Dermis microvascular lymphatic vessel endothelial cell (primary cell): ENCODE results near the gene GPC6. TPM values are rescaled to one million over a fixed set of nuclear protein-coding genes. Genes with fewer than 3 reads are reported as not detected.
A peak's percentile ranks its signal among the peaks of the same experiment; 100 is the strongest.

Source experiments
- DNase-seq, 2 donors: peaks; one replicate each; pipeline versions ENCODE4 v3.0.0 to v3.0.0-alpha.2; 2010; ENCODE audit warnings: low read depth in 2 of 2
- total RNA-seq: library from RNA; depleted of rRNA; stranded (reverse); fragments of >200 nt; gene quantifications from 2 replicates; pipeline ENCODE4 v1.2.1, GENCODE V29; 2014

The GPC6 gene
- total RNA-seq, 1 donor from 2014 or later, result under 0.01 TPM

DNA sequence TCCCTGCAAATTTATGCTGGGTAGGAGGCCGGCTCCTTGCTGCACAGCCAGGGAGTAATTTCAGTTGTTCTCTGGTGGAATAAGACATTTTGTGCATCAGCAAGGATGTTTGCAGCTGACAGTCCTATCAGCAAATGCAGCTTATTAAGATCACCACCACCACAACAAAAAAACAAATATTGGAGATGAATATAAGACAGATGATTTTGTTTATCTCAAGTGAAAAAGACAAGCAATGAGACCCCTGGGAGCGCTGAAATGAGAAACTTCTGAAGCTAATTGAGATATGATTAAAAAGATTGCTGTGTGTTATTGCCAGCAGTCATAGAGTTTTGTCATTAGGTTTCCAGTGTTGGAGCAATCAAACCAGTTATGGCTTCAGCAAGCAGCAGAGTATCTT is 505.6 kb downstream of the GPC6 start:
- no peak for DNase-seq

DNA sequence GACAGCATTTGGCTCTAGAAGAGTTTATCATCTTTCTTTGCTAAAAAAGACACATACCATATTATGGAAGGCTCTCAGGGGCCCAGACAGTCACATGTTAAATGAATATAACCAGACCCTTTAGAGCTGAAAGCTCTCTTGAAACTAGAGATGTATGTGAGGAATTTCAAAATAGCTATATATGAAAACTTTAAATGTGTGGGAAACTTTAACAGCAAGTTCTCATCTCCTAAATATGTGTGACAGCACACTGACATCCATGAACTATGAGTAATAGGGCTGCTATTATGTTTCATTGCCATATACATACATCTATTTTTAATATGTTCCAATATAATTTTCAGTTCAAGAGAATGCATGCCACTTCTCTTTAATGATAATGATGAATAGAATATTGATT is 509.5 kb downstream of the GPC6 start:
- DNase-seq, result no peak

DNA sequence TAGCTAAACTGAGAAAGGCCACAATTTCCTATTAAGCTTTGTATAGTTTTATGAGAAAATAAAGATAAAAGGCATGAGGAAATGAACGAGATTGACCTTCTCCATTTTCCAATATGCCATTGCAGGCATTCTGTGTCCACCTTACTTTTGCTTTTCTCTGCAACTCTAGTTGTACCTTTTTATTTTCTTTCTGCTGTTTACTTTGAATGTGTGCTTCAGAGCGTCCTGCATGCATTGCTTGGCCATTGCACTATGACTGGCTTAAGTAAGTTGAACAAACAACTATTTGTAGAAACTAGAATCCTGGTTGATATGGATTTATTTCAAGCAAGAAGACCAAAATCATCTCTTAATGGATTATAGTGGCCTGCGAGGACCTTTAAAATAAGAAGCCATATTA is 510.3 kb downstream of the GPC6 start:
- DNase-seq, result no peak

DNA sequence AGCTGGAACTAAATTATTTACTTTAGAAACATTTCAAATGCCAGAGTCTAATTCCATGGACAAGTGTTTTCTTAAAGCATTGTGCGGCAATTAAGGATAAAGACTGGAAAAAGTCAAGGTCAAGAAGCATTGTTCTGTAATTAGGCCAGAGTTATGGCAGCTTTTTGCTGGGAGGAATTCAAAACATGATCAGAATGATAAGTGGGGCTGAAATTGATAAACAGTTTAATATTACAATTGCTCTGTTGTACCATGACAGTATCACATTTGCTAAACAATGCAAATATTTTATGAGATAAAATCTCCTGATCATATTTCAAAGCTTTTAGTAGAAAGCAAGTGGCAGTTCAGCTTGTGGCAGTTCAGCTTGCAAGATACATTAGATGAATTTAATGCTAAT is 513.7 kb downstream of the GPC6 start:
- no peak for DNase-seq

DNA sequence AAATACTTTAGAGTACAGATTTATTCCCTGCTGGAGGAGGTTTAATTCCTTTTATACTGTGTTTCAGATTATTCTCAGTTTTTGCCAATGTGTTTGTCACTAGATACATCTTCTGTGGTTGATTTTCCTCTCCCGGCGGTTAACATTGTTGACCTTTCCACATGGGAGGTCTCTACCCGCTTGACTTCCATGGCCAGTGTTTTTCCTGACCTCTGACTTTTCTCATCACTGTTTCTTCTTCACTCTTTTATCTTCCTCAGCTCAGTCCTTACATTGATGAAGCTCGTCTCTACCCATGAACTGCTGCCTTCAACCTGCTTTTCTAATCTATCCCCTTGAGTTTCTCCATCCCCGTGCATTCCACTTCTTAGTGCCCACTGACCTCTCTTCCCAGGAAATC is 517.4 kb downstream of the GPC6 start:
- no peak for DNase-seq

DNA sequence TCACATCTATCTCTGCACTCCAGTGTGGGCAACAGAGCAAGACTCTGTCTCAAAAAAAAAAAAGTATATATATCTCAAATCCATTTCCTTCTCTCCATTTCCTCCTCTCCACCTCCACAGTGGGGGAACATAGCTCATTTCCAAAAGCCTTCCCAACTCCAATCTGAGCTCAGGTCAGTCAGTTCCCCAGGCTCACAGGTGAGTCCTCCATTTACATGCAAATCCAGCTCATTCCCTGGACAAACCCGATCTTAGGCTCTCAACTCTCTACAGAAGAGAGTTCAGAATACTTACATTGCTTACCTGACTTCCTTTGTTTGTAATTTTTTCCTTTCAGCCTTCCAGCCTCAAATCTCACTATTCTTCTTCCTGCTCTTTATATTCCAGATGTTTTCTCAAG is 518.3 kb downstream of the GPC6 start:
- no peak for DNase-seq

DNA sequence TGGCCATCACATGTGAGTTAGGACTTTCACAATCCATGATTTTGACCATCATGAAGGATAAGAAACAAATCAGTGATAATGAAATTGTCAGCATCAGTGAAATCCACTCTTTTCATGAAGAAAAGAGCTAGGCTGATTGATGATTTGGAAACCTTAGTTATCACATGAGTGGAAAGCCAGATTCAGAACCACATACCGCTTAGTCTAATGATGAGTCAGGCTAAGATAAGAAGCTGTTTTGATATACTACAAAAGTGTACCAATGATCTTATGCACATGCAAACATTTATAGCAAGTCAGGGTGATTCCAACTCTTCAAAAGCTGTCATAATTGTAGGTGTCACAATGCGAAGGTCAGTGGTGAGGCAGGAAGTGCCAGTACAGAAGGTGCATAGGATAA is 519.3 kb downstream of the GPC6 start:
- no peak for DNase-seq

DNA sequence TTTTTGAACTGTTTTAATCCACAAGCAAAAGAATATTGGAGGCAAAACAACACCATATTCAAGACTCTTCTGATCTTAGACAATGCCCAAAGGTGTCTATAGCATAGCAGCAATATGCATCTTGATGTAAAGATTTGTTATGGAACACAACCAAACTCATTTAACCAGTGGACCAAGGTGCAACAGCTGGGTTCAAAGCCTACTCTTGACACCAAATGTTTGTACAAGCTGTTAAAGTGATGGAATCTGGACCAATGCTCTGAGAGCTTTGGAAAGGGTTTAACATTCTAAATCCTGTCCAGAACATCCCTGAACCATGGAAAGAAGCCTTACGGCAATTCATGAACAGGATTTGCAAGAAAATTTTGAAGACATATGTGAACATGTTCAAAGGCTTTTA is 520.0 kb downstream of the GPC6 start:
- DNase-seq, result no peak

DNA sequence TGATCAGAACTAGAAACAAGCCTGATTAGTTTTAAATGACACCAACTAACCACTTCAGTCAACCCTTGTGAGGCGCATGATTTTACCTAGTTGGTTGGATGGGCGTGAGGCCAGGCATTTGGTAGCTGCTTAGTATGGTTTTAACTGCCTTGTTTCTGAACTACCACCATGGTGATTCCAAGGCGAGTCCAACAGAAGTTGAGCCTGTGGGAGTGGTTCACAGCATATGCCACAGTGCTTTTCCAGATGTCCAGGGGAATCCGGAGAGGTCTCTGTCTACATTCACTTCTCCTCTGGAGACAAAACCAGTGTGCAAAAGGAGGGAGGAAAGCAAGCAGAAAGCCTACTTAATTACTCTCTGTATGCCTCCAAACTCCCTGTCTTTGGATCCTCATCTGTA is 524.1 kb downstream of the GPC6 start:
- no peak for DNase-seq

DNA sequence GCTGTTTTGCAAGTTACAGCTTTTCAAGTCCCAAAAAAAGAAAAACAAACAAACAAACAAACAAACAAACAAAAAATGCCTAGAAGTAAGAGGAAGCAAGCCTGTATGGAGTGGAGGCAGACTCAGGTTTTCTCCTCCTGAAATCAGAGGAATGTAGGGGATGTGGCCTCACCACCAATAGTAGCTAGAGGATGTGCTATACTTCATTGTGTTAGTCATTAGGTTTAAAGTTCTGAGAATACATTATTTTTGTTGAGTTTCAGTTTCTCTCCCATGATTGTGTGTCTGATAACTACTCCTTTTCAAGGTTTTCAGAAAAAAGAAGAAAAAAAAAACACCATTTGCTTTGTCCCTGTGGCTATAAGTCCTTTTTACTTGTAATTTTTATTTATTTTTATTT is 524.5 kb downstream of the GPC6 start:
- DNase-seq, result no peak

DNA sequence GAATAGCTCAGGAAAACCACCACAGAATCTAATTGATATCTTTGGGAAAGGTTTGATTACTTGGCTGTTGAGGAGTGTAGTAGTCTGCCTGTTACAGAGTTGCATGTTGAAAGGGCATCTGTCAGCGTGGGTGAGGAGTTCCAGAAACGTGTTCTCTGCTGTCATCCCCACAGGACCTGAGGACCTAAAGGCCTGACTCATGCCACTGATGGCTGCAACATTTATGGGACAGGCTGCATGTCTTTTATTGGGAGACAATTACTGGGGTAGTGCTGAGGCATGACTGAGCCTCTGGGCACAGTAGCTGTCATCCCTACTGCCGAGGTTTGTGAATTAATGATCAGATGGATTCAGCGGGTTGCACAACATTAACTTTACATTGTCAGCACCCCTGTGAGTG is 525.9 kb downstream of the GPC6 start:
- DNase-seq, result no peak

DNA sequence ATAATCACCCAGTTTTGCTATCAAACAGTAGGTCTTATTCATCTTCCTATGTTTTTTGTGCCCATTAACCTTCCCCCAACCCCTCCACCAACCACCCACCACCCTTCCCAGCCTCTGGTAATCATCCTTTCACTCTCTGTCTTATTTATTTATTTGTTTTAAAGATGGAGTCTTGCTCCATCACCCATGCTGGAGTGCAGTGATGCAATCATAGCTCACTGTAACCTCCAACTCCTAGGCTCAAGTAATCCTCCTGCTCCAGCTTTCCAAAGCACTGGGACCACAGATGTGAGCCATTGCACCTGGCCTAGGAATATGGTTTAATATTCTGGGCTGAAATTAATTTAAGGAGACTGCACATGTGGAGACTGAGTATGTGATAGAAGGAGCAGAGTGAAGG is 527.0 kb downstream of the GPC6 start:
- no peak for DNase-seq

DNA sequence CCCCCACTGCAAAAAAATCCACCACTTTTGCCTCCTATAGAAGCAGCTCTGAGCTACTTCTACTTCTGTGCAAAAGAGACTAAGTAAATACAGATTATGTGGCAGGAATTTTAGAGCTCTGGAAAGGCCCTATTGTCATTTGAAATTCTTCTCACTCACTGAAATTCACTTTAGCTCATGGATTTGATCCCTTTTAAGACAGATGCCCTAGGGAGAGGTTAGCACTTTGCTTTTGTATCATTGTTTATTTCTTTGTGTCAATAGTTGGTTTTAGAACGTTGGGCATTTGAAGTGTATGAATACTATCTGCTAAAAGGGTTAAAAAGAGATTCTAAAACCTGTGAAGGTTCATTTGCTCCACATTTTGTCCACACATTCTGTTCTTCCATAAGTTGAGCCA is 528.7 kb downstream of the GPC6 start:
- no peak for DNase-seq

DNA sequence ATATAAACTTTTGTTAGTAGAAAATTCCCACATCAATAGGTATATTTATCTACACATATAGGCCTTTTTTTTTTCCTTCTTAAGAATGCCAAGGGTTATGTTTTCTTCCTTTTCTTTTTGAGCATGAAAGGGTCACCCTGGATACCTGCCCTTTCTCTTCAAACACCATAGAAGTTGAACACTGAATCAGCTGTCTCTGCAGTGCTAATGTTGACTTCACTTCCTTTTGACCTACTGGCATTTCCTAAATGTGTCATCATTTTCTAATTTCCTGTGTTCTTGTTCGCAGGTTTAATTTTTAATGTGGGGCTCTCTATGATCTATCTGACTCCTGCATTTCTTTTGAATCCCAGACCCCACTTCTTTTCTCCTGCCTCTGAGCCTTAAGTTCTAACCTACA is 532.0 kb downstream of the GPC6 start:
- DNase-seq, result peak; percentile 12 to 30

DNA sequence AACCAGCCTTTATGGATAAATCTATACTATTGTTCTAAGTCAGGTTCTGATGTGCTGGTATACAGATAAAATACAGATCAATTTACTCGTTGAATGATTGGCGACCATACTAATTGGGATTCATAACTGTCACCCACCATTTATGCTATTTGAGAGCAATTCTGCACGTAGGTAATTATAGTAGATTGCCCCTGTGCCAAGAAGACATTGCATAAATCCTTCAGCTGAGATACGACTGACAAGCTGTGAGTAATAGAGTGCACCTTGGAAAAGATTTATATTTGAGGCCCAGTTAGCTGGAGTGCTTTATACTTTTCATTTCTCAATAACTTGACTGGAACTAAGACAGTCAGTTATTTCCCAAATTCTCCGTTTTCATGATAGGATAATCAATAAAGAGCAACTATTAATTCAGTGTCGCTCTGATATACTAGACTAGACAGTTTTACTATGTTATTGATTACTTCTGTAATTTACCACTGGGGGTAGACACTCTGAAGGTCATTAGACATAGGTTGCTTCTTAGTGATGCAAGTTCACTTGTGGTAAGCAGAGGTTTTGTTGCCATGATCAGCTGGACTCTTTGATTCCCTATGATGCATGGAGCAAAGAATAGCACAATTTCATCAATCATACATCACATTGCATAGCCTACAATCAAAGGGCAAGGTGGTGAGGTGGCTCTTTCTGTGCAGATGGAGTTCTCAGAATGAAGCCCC is 536.3 kb downstream of the GPC6 start:
- no peak for DNase-seq

DNA sequence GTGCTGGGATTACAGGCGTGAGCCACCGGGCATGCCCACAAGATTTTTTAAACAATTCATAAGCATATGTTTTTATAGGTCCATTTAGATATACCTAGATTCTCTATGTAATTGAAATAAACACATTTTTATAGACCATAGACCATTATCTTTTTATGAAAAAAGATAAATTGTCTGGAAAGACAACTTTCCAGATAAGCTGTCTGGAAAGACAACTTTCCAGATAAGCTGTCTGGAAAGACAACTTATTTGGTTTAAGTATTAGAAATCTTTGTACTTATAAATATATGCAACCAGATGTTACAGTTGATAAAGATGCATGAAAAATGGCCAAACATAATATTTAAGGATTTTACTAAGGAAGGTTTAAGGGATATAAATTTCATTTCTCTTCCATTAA is 538.5 kb downstream of the GPC6 start:
- no peak for DNase-seq

DNA sequence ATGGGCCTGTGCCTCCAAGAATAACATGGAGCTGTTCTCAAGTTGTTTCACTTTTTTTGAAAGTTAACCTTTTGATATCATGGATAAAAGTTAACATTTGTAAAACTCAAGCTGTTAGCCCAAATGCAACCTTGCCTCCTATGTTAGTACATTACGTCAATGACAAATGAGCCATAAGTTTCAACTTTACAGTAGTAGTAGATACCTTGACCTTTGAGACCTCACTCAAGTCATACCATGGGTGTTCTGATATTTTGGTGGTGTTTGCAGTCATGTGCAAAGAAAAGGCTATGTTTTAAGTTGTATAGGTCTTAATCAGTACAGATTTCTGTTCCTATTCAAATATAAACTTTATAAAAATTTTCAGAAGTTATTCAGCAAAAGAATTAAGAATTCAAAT is 539.2 kb downstream of the GPC6 start:
- DNase-seq, result no peak

DNA sequence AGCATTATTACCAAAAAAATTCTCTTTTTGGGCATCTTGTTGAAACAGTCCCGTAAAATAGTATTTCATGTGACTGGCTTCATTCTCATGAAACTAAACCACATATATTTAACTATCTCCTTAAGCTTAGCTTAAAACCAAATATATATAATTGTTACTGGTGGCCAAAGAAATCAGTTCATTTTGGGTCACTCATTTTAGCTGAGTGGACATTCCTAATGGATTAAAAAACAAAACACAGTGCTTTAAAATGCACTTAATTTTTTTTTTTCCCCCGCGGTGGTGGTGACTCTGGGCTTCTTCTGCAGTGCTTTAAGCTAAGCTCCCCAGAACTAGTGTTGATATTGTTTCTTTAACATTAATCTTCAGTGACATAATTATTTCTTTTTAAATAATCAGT is 540.1 kb downstream of the GPC6 start:
- DNase-seq, result no peak

DNA sequence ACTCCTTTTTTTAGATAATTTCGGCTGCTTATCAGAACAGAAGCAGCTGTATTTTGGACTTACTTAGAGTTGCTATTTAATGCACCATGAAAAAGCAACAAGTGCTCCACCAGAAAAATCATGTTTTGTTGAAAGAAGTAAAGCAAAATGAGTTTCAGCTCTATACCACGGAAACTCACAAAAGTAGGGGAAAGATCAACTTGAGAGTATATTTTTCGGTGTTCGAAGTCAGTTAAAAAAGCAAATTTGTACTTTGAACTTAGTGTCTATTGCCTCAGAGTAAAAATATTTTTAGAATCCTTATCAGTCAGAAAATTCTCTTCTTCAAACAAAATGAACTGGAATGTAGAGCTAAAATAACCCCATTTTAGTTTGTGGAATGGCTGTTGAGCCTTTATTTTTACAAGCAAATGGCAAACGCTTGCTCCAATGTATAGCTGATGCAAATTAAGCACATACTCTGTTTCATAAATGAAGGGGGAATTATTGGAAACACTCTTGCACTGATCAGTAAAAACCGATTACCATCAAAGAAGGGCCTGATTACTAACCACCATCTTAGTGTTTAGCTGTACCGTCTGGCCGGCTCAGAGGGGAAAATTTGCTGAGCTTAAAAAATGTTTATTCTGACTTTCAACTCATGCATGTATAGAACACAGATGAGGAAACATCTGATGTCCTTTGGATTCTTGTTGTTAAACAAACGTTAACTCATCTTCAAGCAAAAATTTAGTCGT is 540.7 kb downstream of the GPC6 start:
- no peak for DNase-seq

DNA sequence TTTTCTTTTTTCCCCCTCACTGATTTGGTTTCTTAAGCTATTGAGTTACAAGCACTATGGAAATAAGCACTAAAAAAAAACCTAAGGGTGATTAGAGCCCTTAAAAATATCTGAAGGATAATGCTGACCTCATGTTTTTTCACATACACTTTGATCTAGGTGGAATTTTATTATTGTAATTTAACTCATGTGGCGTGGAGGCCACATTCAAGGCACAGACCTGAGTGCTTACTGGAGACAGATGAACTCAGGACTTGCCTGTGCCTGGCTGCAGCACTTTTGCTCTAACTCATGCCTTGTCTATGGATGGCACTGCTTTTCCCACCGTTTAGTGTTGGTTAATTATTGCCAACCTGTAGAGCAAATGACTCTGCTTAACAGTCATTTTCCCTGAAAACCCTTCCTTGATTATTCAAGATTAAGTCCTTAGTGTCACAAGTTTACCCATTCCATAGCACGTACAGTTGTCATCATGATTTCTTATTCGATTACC is 541.4 kb downstream of the GPC6 start:
- no peak for DNase-seq

DNA sequence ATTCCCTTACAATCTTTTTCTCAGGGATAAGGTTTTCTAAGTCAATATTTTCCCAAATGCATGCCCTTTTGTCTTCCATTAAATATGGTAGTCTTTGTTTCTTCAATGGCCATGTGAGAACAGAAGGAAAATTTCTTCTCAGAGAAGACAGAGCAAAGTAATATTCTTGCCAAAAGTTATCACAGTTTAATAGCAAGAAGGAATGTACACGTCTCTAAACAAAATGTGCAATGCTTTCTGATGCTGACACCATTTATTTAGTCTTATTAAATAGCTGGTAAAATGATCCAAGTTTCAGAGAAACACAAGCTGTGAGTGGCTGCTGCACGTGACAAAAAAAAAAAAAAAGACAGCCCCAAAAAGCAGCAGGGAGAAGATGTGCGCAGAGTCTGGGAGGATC is 542.5 kb downstream of the GPC6 start:
- DNase-seq, result no peak

DNA sequence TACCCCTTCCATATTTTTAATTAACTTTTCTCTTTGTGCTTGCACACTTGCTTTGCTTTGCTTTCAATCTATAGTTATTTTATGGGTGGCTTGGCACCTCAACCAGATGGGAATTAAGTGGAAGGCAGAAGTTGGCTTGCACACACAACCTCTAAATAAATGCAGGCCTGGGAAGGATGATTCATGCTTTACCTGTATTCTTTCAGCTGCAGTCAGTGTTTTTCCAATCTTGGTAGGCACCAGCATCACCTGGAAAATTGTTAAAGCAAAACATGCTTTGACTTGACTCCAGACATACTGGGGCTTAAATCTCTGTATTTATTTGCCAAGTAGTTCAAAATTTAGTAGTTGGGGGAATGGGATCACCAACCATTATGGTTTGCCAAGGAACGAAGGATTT is 543.0 kb downstream of the GPC6 start:
- no peak for DNase-seq

DNA sequence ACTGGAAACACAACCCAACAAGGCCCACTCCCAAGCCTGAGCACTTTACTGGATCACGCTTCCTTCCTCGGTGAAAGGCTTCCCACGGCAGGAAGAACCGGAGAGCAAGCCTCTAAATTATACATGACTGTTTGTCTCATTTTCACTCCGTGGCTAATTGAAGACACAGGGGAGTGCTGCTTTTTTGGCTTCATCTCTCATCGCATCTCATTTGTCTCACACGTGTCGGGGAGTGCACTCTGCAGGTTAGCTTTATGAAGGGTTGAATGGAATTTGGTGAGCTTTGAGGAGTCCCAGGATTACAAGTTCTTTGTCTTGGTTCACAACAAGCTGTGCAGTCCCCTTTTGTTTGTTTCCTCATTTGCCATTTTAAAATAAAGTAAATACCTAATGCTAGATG is 544.6 kb downstream of the GPC6 start:
- DNase-seq, result no peak
